Thymus (tissue), 11 donors: ENCODE measurements around the gene FNDC10. TPM values are rescaled to one million over a fixed set of nuclear protein-coding genes. Genes with fewer than 3 reads are reported as not detected.

ENCODE experiments used
- DNase-seq, 9 donors: peaks; one replicate each; pipeline ENCODE4 v3.0.0-alpha.2; 2013; ENCODE audit warnings: low spot score in 9 of 9, low read depth in 6 of 9, missing footprints in 1 of 9
- H3K27ac ChIP-seq, 2 donors: one replicate each; pipeline ENCODE4 v1.5.1; 2013; ENCODE audit warnings: control low read depth in 1 of 2, low read depth in 1 of 2, low read length in 1 of 2, mild to moderate bottlenecking in 1 of 2, moderate library complexity in 1 of 2
- H3K27me3 ChIP-seq, 2 donors: one replicate each; pipeline ENCODE4 v1.5.1; 2013; ENCODE audit warnings: low read length in 1 of 2; ENCODE audit not compliant: control insufficient read depth in 2 of 2, insufficient read depth in 1 of 2
- H3K36me3 ChIP-seq, 2 donors: one replicate each; pipeline ENCODE4 v1.5.1; 2013; ENCODE audit warnings: low read length in 1 of 2, mild to moderate bottlenecking in 1 of 2, moderate library complexity in 1 of 2; ENCODE audit not compliant: control insufficient read depth in 2 of 2, insufficient read depth in 2 of 2
- H3K4me1 ChIP-seq, 2 donors: one replicate each; pipeline ENCODE4 v1.5.1; 2013; ENCODE audit warnings: low read length in 2 of 2; ENCODE audit not compliant: control insufficient read depth in 2 of 2, insufficient read depth in 2 of 2
- H3K4me3 ChIP-seq, 2 donors: one replicate each; pipeline ENCODE4 v1.5.1; 2013; ENCODE audit warnings: low read length in 2 of 2, control low read depth in 1 of 2, mild to moderate bottlenecking in 1 of 2
- H3K9me3 ChIP-seq, 2 donors: one replicate each; pipeline ENCODE4 v1.5.1; 2013; ENCODE audit warnings: low read length in 1 of 2, mild to moderate bottlenecking in 1 of 2; ENCODE audit not compliant: control insufficient read depth in 2 of 2, insufficient read depth in 1 of 2
- WGBS: extraction: QIAGEN DNeasy Blood & Tissue Kit; methylation state at CpG from one replicate; pipeline ENCODE4 v1.1.7; 2013; 5-methylcytosine and 5-hydroxymethylcytosine counted together
- polyA plus RNA-seq: library from polyadenylated mRNA; stranded (reverse); fragments of 200-250 nt; gene quantifications from one replicate; pipeline ENCODE4 v1.2.3, GENCODE V29; 2013
- total RNA-seq: library from RNA; stranded (reverse); fragments of 120-200 nt; gene quantifications from one replicate; pipeline ENCODE4 v1.2.4, GENCODE V29; 2013
- donor health status: healthy.

The FNDC10 gene
- total and polyA plus RNA-seq, 2 donors = 0.24 to 0.80 TPM

GRCh38 chr1:1578371-1578940 is 21.5 kb downstream of the FNDC10 start:
- DNase-seq = no peak
- Histone ChIP-seq H3K4me1 (peaks cover 4 to 7% of the 10 kb centered on the region in 2 donors), H3K27me3 (peaks cover 0 to 72% of the 10 kb centered on the region in 2 donors), H3K27ac (no peak overlapping the region), H3K4me3 (no peak overlapping the region), H3K9me3 (no peaks in the 10 kb centered on the region), H3K36me3 (no peaks in the 10 kb centered on the region)
- WGBS = 90% methylated on average over 13 of the region's 13 CpGs

GRCh38 chr1:1577367-1578011 is 22.4 kb downstream of the FNDC10 start:
- Histone ChIP-seq H3K27me3 (peaks cover 0 to 62% of the 10 kb centered on the region in 2 donors), H3K4me1 (peaks cover 8 to 16% of the 10 kb centered on the region in 2 donors), H3K4me3 (no peak overlapping the region), H3K9me3 (no peaks in the 10 kb centered on the region), H3K36me3 (peaks cover 0 to 5% of the 10 kb centered on the region in 2 donors), H3K27ac (no peak overlapping the region)
- no peak for DNase-seq
- WGBS = 79% methylated on average over 10 of the region's 10 CpGs

GRCh38 chr1:1574721-1575537 is 25.0 kb downstream of the FNDC10 start, which contains the start of gene SSU72:
Gene SSU72 (minus strand): TSS chr1:1574863. CDS start chr1:1574557, 306 bp downstream.
- H3K9me3 ChIP-seq = no peaks in the 10 kb centered on the region
- peaks cover 8 to 22% of the 10 kb centered on the region in 2 donors for H3K4me1 ChIP-seq

GRCh38 chr1:1573843-1574720 is 25.9 kb downstream of the FNDC10 start:
- no peaks in the 10 kb centered on the region for H3K9me3 ChIP-seq
- peaks cover 8 to 22% of the 10 kb centered on the region in 2 donors for H3K4me1 ChIP-seq
- DNase-seq = peak in 6 of 9 donors; percentile 25 to 85 (median 50)
- peak overlapping the region; percentile 76 to 93 for H3K4me3 ChIP-seq
- under 1% methylated on average over 96 of the region's 96 CpGs for WGBS
- H3K27me3 ChIP-seq = peaks cover 0 to 37% of the 10 kb centered on the region in 2 donors
- H3K27ac ChIP-seq = peak overlapping the region; percentile 91 to 98
- H3K36me3 ChIP-seq = peaks cover 7 to 20% of the 10 kb centered on the region in 2 donors

More at GRCh38 chr1:1574721-1575537, 25.0 kb downstream of the FNDC10 start, which contains the start of gene SSU72:
- H3K4me3 ChIP-seq = peak within 1 kb of the TSS; percentile 76 to 93
- under 1% methylated on average over 87 of the region's 87 CpGs for WGBS
- H3K36me3 ChIP-seq = peaks cover 4 to 12% of the 10 kb centered on the region in 2 donors
- peaks cover 0 to 46% of the 10 kb centered on the region in 2 donors for H3K27me3 ChIP-seq
- H3K27ac ChIP-seq = peak within 1 kb of the TSS; percentile 91 to 98
- peak; percentile 76 to 96 (median 88) for DNase-seq

GRCh38 chr1:1569341-1569740 is 30.6 kb downstream of the FNDC10 start:
- Histone ChIP-seq H3K4me3 (no peak overlapping the region), H3K9me3 (peaks cover 0 to under 1% of the 10 kb centered on the region in 2 donors), H3K4me1 (peaks cover 4 to 16% of the 10 kb centered on the region in 2 donors), H3K36me3 (peaks cover 32 to 40% of the 10 kb centered on the region in 2 donors), H3K27me3 (no peaks in the 10 kb centered on the region), H3K27ac (no peak overlapping the region)
- DNase-seq = no peak
- WGBS = 95% methylated on average over 7 of the region's 7 CpGs

GRCh38 chr1:1567891-1568291 is 32.0 kb downstream of the FNDC10 start:
- WGBS = 91% methylated on average over 10 of the region's 10 CpGs
- Histone ChIP-seq H3K4me1 (peaks cover 0 to 10% of the 10 kb centered on the region in 2 donors), H3K4me3 (no peak overlapping the region), H3K27ac (no peak overlapping the region), H3K27me3 (no peaks in the 10 kb centered on the region), H3K36me3 (peaks cover 46 to 53% of the 10 kb centered on the region in 2 donors), H3K9me3 (peaks cover 0 to 6% of the 10 kb centered on the region in 2 donors)
- DNase-seq = no peak

- Histone ChIP-seq H3K27ac (no peak overlapping the region), H3K36me3 (peaks cover 52 to 55% of the 10 kb centered on the region in 2 donors), H3K9me3 (peaks cover 0 to 6% of the 10 kb centered on the region in 2 donors), H3K4me3 (no peak overlapping the region), H3K4me1 (peaks cover 0 to 5% of the 10 kb centered on the region in 2 donors), H3K27me3 (no peaks in the 10 kb centered on the region)
- DNase-seq = no peak
- 93% methylated on average over 31 of the region's 31 CpGs for WGBS
Measured at GRCh38 chr1:1567152-1567875, 32.6 kb downstream of the FNDC10 start.

GRCh38 chr1:1565340-1565739 is 34.6 kb downstream of the FNDC10 start:
- no peak for DNase-seq
- H3K27ac ChIP-seq = no peak overlapping the region
- no peak overlapping the region for H3K4me3 ChIP-seq
- peaks cover 0 to 6% of the 10 kb centered on the region in 2 donors for H3K9me3 ChIP-seq
- H3K4me1 ChIP-seq = peaks cover 0 to 4% of the 10 kb centered on the region in 2 donors
- 97% methylated on average over 10 of the region's 10 CpGs for WGBS
- H3K36me3 ChIP-seq = peaks cover 66 to 67% of the 10 kb centered on the region in 2 donors
- no peaks in the 10 kb centered on the region for H3K27me3 ChIP-seq
